DND-41 (cell line): ENCODE data around the gene NAA30.

Experiments used
- EZH2 ChIP-seq: IDR thresholded peaks from 3 replicates; pipeline ENCODE4 v1.6.1; 2012; ENCODE audit warnings: borderline replicate concordance, low read depth, mild to moderate bottlenecking, moderate library complexity, low read length, inconsistent platforms; ENCODE audit not compliant: severe bottlenecking
- TF ChIP-seq, protein P1 (sequence below): IDR thresholded peaks from 2 replicates; pipeline ENCODE4 v1.5.1; 2012; ENCODE audit warnings: borderline replicate concordance, low read length, moderate library complexity, mild to moderate bottlenecking; ENCODE audit not compliant: poor library complexity, severe bottlenecking; ENCODE audit errors: extremely low read depth

DNA sequence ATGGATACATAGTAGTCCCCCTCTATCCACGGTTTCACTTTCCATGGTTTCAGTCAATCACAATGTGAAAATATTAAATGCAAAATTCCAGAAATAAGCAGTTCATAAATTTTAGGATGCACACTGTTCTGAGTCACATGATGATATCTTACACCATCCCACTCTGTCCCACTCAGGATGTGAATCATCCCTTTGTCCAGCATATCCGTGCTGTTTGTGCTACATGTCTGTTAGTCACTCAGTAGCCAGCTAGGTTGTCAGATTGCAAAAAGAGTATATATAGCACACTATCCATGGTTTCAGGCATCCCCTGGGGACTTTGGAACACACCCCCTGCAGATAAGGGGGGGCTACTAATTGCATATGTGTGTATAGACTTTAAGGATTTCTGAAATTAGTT is 8.1 kb upstream of the NAA30 start:
- TF ChIP-seq, protein P1, sequence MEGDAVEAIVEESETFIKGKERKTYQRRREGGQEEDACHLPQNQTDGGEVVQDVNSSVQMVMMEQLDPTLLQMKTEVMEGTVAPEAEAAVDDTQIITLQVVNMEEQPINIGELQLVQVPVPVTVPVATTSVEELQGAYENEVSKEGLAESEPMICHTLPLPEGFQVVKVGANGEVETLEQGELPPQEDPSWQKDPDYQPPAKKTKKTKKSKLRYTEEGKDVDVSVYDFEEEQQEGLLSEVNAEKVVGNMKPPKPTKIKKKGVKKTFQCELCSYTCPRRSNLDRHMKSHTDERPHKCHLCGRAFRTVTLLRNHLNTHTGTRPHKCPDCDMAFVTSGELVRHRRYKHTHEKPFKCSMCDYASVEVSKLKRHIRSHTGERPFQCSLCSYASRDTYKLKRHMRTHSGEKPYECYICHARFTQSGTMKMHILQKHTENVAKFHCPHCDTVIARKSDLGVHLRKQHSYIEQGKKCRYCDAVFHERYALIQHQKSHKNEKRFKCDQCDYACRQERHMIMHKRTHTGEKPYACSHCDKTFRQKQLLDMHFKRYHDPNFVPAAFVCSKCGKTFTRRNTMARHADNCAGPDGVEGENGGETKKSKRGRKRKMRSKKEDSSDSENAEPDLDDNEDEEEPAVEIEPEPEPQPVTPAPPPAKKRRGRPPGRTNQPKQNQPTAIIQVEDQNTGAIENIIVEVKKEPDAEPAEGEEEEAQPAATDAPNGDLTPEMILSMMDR: no peak
- no peak for TF ChIP-seq EZH2
